Activated B cell treated with CpG ODN at 0.5 μM for 24 hours (primary cell): ENCODE data around the gene SCNN1A. TPM values are rescaled to one million over a fixed set of nuclear protein-coding genes. Genes with fewer than 3 reads are reported as not detected.
A peak's percentile ranks its signal among the peaks of the same experiment; 100 is the strongest.
"Not testable (repeated sequence)": the region's sequence is repeated elsewhere in the genome, so short reads cannot be mapped to it uniquely, and the experiment has no call there.

ENCODE experiments used
- ATAC-seq: fragments of 200-7000 bp; cut with Tn5 transposase; one replicate; pipeline ENCODE4 v1.10.0; 2021; ENCODE audit warnings: low read depth, mild to moderate bottlenecking, moderate library complexity
- CTCF ChIA-PET: fragments of 350-600 bp; sonication (Branson Sonifier 250); formaldehyde crosslinking; loops from one replicate; lab custom pipeline; 2021; ENCODE audit warnings: antibody characterized with exemption; lab: Charles Lee
- POLR2A ChIA-PET: fragments of 350-600 bp; sonication (Branson Sonifier 250); formaldehyde crosslinking; loops from one replicate; lab custom pipeline; 2021; ENCODE audit warnings: antibody characterized with exemption; lab: Charles Lee
- DNase-seq: peaks from one replicate; pipeline ENCODE4 v3.0.0; 2022
- H3K27ac Mint-ChIP-seq: one replicate; pipeline ENCODE4 v1.8.0; 2020; ENCODE audit warnings: mixed read lengths
- H3K27me3 Mint-ChIP-seq: one replicate; pipeline ENCODE4 v1.8.0; 2021; ENCODE audit warnings: mixed read lengths
- H3K36me3 Mint-ChIP-seq: one replicate; pipeline ENCODE4 v1.8.0; 2021; ENCODE audit warnings: low read depth, mixed read lengths
- H3K4me1 Mint-ChIP-seq: one replicate; pipeline ENCODE4 v1.8.0; 2021; ENCODE audit warnings: mixed read lengths
- H3K4me3 Mint-ChIP-seq: one replicate; pipeline ENCODE4 v1.8.0; 2020; ENCODE audit warnings: mild to moderate bottlenecking, mixed read lengths
- H3K9me3 Mint-ChIP-seq: one replicate; pipeline ENCODE4 v1.8.0; 2020; ENCODE audit warnings: mixed read lengths
- intact Hi-C: fragments of 100-400 bp; cut with micrococcal nuclease; formaldehyde crosslinking; loops from one replicate; pipeline ENCODE4 v1.15.1; 2024
- total RNA-seq: library from RNA; stranded (reverse); gene quantifications from 2 replicates; pipeline ENCODE4 v1.2.3, GENCODE V29; 2022
- TF ChIP-seq, protein P1 (sequence below): fragments of 200-600 bp; IDR thresholded peaks from one replicate; pipeline ENCODE4 v1.8.0; 2022; ENCODE audit warnings: antibody characterized with exemption, mild to moderate bottlenecking

Gene SCNN1A
- total RNA-seq, 1 donor from 2014 or later, result not detected

DNA sequence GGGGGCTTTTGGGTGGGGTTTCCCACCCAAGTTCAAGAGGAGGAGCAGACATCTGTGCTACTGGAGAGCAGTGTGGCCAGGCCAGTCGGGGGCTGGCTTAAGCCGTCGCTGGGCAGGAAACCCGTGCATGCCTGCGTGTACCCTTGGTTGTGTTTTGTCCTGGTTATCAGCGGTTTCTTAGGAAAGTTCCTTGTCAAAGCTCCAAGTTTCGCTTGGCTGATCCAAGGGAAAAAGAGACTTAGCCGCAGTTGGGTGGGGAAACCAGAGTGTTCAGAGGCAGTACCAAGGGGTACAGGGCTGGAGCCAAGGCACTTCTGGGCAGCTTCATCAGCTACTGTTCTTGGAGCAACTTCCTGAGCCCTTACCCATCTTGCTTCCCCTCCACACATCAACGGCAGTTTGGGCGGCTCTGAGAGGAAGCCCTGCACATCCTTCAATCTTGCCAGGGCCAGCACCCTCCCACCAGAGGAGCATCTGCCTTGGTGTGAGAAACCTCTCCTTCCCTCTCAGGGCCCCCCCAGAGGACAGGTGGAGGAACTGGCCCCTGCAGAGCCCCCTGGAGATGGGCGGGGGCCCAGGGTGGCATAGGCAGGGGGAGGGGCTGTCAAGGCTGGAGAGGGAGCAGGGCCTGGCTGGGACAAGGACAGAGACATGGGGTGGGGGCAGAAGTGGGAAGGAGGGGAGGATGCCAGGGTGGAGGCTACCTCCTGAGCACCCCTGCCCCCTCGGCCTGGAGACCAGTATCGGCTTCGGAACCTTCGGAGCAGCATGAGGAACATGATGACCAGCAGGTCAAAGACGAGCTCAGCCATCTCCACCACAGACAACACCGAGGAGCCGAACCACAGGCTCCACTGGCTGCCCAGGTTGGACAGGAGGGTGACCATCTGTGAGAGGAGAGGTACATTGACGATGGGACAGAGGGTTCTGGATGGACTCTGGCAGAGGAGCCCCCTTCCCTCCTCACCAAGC, 27.7 kb downstream of the SCNN1A start:
- TF ChIP-seq, protein P1, sequence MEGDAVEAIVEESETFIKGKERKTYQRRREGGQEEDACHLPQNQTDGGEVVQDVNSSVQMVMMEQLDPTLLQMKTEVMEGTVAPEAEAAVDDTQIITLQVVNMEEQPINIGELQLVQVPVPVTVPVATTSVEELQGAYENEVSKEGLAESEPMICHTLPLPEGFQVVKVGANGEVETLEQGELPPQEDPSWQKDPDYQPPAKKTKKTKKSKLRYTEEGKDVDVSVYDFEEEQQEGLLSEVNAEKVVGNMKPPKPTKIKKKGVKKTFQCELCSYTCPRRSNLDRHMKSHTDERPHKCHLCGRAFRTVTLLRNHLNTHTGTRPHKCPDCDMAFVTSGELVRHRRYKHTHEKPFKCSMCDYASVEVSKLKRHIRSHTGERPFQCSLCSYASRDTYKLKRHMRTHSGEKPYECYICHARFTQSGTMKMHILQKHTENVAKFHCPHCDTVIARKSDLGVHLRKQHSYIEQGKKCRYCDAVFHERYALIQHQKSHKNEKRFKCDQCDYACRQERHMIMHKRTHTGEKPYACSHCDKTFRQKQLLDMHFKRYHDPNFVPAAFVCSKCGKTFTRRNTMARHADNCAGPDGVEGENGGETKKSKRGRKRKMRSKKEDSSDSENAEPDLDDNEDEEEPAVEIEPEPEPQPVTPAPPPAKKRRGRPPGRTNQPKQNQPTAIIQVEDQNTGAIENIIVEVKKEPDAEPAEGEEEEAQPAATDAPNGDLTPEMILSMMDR, result no peak
- Mint-ChIP-seq H3K27me3 (peaks cover 62% of the 10 kb centered on the region), H3K36me3 (no peaks in the 10 kb centered on the region), H3K27ac (no peak overlapping the region), H3K4me1 (peaks cover 9% of the 10 kb centered on the region), H3K9me3 (peaks cover 4% of the 10 kb centered on the region), H3K4me3 (no peak overlapping the region)
- ChIA-PET CTCF (no interaction called here), POLR2A (no interaction called here)
- no peak for DNase-seq
- intact Hi-C loops, result no loop called here
- no peak for ATAC-seq

DNA sequence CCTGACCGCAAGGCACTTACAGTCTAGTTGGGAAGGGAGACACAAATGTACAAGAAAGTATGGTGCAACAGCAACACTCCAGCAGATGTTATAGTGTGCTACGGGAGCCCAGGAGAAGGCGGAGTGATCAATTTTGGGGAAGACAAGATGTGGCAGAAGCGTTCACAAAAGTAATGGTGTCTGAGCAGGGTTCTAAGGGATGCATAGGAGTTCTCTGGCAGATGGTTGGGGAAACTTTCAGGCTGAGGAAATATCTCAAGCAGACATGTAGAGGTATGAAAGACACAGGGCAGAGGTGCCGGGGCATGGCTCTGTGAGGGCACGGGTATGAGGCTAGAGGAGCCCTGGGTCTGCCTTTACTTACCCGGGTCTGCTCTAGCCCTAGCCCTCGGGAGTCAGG, 28.4 kb downstream of the SCNN1A start:
- TF ChIP-seq, protein P1, result no peak
- intact Hi-C loops, result no loop called here
- Mint-ChIP-seq H3K9me3 (peaks cover 4% of the 10 kb centered on the region), H3K4me1 (peaks cover 11% of the 10 kb centered on the region), H3K36me3 (no peaks in the 10 kb centered on the region), H3K27ac (no peak overlapping the region), H3K4me3 (no peak overlapping the region), H3K27me3 (peaks cover 64% of the 10 kb centered on the region)
- DNase-seq, result no peak
- no peak for ATAC-seq
- ChIA-PET CTCF (no interaction called here), POLR2A (no interaction called here)

DNA sequence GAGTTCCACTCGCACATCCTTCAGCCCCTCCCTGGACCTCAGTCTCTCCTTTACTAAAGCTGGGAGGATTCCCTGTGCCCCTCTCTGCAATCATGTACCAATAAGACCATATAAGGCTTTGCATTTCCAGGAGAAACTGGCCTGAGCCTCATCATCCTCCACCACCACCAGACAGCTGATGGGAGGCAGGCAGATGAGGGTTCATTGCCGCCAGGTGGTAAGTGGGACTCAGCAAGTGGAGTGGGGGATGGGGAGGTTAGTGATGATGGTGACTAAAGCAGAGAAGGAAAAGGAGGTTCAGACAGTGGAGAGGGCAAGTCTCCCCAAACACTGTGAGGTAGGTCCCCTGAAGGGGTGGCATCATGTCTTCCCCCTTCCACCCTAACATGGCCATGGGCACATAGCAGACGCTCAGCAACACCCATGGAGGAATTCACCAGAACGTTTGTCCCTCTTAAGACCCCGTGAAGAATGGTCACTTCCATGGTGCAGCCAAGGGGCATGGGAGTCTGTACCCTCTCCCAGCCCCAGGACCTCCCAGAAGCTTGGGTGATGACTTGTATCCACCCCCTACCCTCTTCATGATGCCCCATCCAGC, 29.0 kb downstream of the SCNN1A start:
- ATAC-seq, result no peak
- Mint-ChIP-seq H3K27me3 (peaks cover 68% of the 10 kb centered on the region), H3K36me3 (no peaks in the 10 kb centered on the region), H3K4me3 (no peak overlapping the region), H3K27ac (no peak overlapping the region), H3K4me1 (peaks cover 15% of the 10 kb centered on the region), H3K9me3 (peaks cover 4% of the 10 kb centered on the region)
- DNase-seq, result no peak
- intact Hi-C loops, result no loop called here
- CTCF ChIA-PET, result no interaction called here
- TF ChIP-seq, protein P1, result no peak
- POLR2A ChIA-PET, result no interaction called here

DNA sequence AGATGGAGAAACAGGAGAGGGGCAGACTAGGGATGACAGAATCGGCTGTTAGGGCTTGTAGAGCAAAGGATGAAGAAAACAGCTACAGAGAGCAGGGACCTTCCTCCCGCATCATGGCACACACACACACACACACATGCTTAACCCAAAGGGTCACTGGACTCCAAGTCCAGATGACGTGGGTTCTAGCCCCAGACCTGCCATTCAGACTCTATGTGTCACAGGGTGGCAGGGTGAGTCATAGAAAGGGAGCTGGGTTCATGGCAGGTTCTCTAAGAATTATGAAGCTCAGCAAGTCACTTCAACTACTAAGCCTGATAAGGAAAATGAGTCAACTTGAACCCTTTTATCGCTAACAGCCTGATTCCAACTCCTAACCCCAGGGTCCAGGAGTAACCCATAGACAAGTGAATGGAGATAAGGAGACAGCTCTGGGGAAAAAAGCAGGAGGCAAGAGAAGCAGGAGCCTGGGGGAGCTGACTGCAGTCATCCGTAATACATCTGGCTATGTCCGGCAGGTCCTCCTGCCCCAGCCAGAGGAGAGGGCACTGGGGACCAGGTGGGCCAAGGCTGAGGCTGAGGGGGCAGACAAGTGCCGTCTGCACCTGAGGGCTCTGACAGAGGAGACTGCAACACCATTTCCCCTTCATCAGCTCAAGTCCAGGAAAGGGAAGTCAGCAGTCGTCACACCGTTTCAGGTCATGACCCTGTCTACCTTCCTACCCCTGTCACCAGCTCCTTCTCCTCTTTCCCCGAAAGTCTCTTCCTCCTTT, 29.9 kb downstream of the SCNN1A start:
- no peak overlapping the region for H3K27ac Mint-ChIP-seq
- no peaks in the 10 kb centered on the region for H3K36me3 Mint-ChIP-seq
- H3K9me3 Mint-ChIP-seq, result peaks cover 4% of the 10 kb centered on the region
- TF ChIP-seq, protein P1, result no peak
- no peak overlapping the region for H3K4me3 Mint-ChIP-seq
- POLR2A ChIA-PET, result interaction anchor here (0.5 kb wide), 1 partner anchor 14 kb away, joined by 5 read pairs; no protein-coding TSS in a partner anchor
- CTCF ChIA-PET, result no interaction called here
- ATAC-seq (peak; percentile 45), DNase-seq (no peak)
- intact Hi-C loops, result no loop called here
- peaks cover 15% of the 10 kb centered on the region for H3K4me1 Mint-ChIP-seq
- H3K27me3 Mint-ChIP-seq, result peaks cover 64% of the 10 kb centered on the region

DNA sequence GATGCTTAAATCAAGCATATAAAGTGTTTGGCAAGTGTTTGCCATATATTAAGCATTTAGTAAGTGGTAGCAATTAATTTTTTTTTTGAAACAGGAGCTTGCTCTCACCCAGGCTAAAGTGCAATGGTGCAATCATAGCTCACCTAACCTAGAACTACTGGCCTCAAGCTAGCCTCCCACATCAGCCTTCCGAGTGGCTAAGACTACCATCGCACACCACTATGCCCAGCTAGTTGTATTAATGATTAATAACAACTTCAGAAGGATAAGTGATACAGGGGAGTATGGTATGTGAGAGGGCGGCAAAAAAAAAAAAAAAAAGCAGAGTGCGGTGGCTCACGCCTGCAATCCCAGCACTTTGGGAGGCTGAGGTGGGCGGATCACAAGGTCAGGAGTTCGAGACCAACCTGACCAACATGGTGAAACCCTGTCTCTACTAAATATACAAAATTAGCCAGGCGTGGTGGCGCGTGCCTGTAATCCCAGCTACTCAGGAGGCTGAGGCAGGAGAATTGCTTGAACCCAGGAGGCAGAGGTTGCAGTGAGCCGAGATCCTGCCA, 31.2 kb downstream of the SCNN1A start:
- ATAC-seq, H3K9me3 Mint-ChIP-seq, CTCF ChIA-PET, H3K4me3 Mint-ChIP-seq, H3K27ac Mint-ChIP-seq, H3K36me3 Mint-ChIP-seq, DNase-seq: not testable (repeated sequence)
- POLR2A ChIA-PET, result interaction anchor here (0.9 kb wide), 1 partner anchor 14 kb away, joined by 6 read pairs; no protein-coding TSS in a partner anchor
- H3K27me3 Mint-ChIP-seq, result peaks cover 62% of the 10 kb centered on the region
- intact Hi-C loops, result loop anchor here (5.0 kb wide), 1 partner anchor 33 kb away; the partner anchor contains the start of gene SCNN1A
- peaks cover 15% of the 10 kb centered on the region for H3K4me1 Mint-ChIP-seq
